ENCODE measurements around the gene MFAP1.
"Not testable (repeated sequence)": the region's sequence is repeated elsewhere in the genome, so short reads cannot be mapped to it uniquely, and the experiment has no call there.

The MFAP1 gene

GRCh38 chr15:43824302-43825246 is at the start of gene MFAP1:
Gene MFAP1, minus strand, starts transcription at chr15:43824690. Its CDS starts 121 bp downstream, at chr15:43824569.
- DNase-seq, result peak; percentile 96

GRCh38 chr15:43873651-43874050 is 49.2 kb upstream of the MFAP1 start:
- no peak for DNase-seq

GRCh38 chr15:43872416-43873020 is 48.0 kb upstream of the MFAP1 start:
- no peak for DNase-seq

- DNase-seq, result no peak
These were observed 47.3 kb upstream of the MFAP1 start for GRCh38 chr15:43871835-43872234.

GRCh38 chr15:43868406-43868805 is 43.9 kb upstream of the MFAP1 start:
- no peak for DNase-seq

- DNase-seq, result no peak
These were observed 42.6 kb upstream of the MFAP1 start for GRCh38 chr15:43867096-43867495.

- DNase-seq, result not testable (repeated sequence)
These were observed 42.1 kb upstream of the MFAP1 start for GRCh38 chr15:43866636-43867035.

GRCh38 chr15:43859546-43859945 is 35.1 kb upstream of the MFAP1 start:
- DNase-seq, result no peak

GRCh38 chr15:43854801-43855200 is 30.3 kb upstream of the MFAP1 start:
- no peak for DNase-seq

- DNase-seq, result no peak
These were observed 28.1 kb upstream of the MFAP1 start for GRCh38 chr15:43852607-43853006.

- no peak for DNase-seq
These were observed 26.8 kb upstream of the MFAP1 start for GRCh38 chr15:43851251-43851650.

- DNase-seq, result no peak
These were observed 20.9 kb upstream of the MFAP1 start for GRCh38 chr15:43845421-43845820.

- not testable (repeated sequence) for DNase-seq
These were observed 8.0 kb upstream of the MFAP1 start for GRCh38 chr15:43832485-43832884.

- not testable (repeated sequence) for DNase-seq
These were observed 7.1 kb upstream of the MFAP1 start for GRCh38 chr15:43831519-43832052.

GRCh38 chr15:43830691-43831275 is 6.3 kb upstream of the MFAP1 start:
- DNase-seq, result not testable (repeated sequence)

- not testable (repeated sequence) for DNase-seq
These were observed 5.6 kb upstream of the MFAP1 start for GRCh38 chr15:43829951-43830540.

- no peak for DNase-seq
These were observed 3.7 kb upstream of the MFAP1 start for GRCh38 chr15:43828061-43828657.

GRCh38 chr15:43826508-43827341 is 2.2 kb upstream of the MFAP1 start, which contains the start of gene WDR76:
Gene WDR76, plus strand, starts transcription at chr15:43827002. Its CDS starts 31 bp downstream, at chr15:43827033.
- peak; percentile 59 for DNase-seq

- DNase-seq, result no peak
These were observed 1.6 kb upstream of the MFAP1 start for GRCh38 chr15:43826029-43826507.

- DNase-seq, result not testable (repeated sequence)
These were observed 815 bp upstream of the MFAP1 start for GRCh38 chr15:43825305-43825704.

- no peak for DNase-seq
These were observed 3.0 kb downstream of the MFAP1 start for GRCh38 chr15:43821505-43821904.

All from NCI-H1048 (cell line).